GM21447 (cell line): Measurements from ENCODE around the gene EHHADH.
A peak's percentile ranks its signal among the peaks of the same experiment; 100 is the strongest.

Experiments
- ATAC-seq: cut with Tn5 transposase; IDR thresholded peaks from one replicate; pipeline ENCODE4 v1.9.1; 2021; ENCODE audit not compliant: unreplicated experiment

The EHHADH gene

GRCh38 chr3:185199671-185200070, 54.2 kb downstream of the EHHADH start:
- no peak for ATAC-seq

GRCh38 chr3:185199206-185199605, 54.6 kb downstream of the EHHADH start:
- ATAC-seq, result no peak

- no peak for ATAC-seq
Observed at GRCh38 chr3:185197068-185197467, 56.8 kb downstream of the EHHADH start.

GRCh38 chr3:185195652-185196051, 58.2 kb downstream of the EHHADH start:
- ATAC-seq, result no peak

- ATAC-seq, result no peak
Observed at GRCh38 chr3:185188816-185189215, 65.0 kb downstream of the EHHADH start.

GRCh38 chr3:185187391-185187790, 66.5 kb downstream of the EHHADH start:
- ATAC-seq, result no peak

GRCh38 chr3:185176750-185177359, 77.0 kb downstream of the EHHADH start:
- no peak for ATAC-seq

- ATAC-seq, result peak; percentile 77
Observed at GRCh38 chr3:185175370-185175987, 78.4 kb downstream of the EHHADH start.

GRCh38 chr3:185172086-185173049, 81.5 kb downstream of the EHHADH start:
- ATAC-seq, result no peak

- no peak for ATAC-seq
Observed at GRCh38 chr3:185164428-185165217, 89.2 kb downstream of the EHHADH start.

- no peak for ATAC-seq
Observed at GRCh38 chr3:185162634-185163033, 91.2 kb downstream of the EHHADH start.

- ATAC-seq, result no peak
Observed at GRCh38 chr3:185161761-185162160, 92.1 kb downstream of the EHHADH start.

- no peak for ATAC-seq
Observed at GRCh38 chr3:185157347-185157746, 96.5 kb downstream of the EHHADH start.

- ATAC-seq, result no peak
Observed at GRCh38 chr3:185155678-185156077, 98.2 kb downstream of the EHHADH start.

- ATAC-seq, result no peak
Observed at GRCh38 chr3:185153861-185154629, 99.8 kb downstream of the EHHADH start.

- ATAC-seq, result no peak
Observed at GRCh38 chr3:185153171-185153771, 100.6 kb downstream of the EHHADH start.

GRCh38 chr3:185152410-185153170, 101.3 kb downstream of the EHHADH start, which contains the start of gene C3orf70:
TSS of gene C3orf70 (minus strand) at chr3:185153060. CDS start at chr3:185152823, 237 bp downstream.
- no peak for ATAC-seq

- no peak for ATAC-seq
Observed at GRCh38 chr3:185151964-185152409, 101.9 kb downstream of the EHHADH start.
